HG03097 (cell line): ENCODE data around the gene STARD7.

Experiments
- ATAC-seq: cut with Tn5 transposase; IDR thresholded peaks from one replicate; pipeline ENCODE4 v1.9.1; 2021; ENCODE audit not compliant: unreplicated experiment, low FRiP score

Gene STARD7

DNA sequence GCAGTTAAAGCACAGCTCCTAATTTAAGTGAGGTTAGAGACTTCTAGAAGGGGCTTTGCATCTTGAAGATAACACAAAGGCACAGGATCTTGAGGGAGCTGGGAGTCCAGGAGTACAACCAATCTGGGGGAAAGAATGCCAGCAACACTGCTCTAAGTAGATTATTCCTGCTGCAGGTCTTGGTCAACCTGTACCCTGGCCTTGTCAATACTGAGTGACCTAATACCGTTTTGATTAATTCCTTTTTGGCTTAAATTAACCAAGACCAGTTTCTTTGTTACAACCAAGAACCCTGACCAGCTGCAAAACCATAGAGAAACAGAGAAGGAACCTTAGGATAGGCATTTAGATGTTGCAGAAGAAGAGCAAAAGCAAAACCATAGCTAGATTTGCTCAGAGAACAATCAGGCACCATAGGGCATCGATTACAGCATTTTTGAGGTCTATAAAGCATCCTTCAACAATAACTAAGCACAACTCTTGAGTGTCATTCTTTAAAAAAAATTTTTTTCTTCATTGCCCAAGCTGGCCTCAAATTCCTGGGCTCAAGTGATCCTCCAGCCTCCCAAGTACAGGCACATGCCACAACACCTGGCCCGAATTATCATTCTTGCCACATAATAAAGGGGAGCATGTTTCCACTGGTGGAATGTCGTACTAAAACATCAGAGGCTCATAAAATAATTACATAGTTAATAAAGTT is 6.3 kb downstream of the STARD7 start:
- ATAC-seq, result no peak

DNA sequence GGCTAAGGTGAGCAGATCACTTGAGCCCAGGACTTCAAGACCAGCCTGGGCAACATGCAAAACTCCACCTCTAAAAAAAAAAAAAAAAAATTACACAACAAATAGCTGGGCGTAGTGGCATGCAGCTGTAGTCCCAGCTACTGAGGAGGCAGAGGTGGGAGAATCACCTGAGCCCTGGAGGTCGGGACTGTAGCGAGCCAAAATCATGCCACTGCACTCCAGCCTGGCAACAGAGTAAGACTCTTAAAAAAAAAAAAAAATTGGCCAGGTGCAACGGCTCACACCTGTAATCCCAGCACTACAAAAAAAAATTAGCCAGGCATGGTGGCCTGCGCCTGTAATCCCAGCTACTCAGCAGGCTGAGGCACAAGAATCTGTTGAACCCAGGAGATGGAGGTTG is 7.3 kb downstream of the STARD7 start:
- ATAC-seq, result no peak

DNA sequence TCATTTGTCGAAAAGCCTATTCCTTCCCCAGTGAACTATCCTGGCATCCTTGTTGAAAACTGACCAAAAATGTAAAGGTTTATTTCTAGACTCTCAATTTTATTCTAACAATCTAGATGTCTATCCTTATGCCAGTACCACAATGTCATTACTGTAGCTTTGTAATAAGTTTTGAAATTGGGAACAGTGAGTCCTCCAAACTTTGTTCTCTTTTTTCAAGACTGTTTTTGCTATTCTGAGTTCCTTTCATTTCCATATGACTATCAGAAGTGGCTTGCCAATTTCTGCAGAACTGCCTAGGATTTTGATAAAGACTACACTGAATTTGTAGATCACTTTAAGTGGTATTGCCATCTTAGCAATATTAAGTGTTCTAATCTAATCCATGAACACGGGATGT is 9.7 kb downstream of the STARD7 start:
- ATAC-seq, result no peak

DNA sequence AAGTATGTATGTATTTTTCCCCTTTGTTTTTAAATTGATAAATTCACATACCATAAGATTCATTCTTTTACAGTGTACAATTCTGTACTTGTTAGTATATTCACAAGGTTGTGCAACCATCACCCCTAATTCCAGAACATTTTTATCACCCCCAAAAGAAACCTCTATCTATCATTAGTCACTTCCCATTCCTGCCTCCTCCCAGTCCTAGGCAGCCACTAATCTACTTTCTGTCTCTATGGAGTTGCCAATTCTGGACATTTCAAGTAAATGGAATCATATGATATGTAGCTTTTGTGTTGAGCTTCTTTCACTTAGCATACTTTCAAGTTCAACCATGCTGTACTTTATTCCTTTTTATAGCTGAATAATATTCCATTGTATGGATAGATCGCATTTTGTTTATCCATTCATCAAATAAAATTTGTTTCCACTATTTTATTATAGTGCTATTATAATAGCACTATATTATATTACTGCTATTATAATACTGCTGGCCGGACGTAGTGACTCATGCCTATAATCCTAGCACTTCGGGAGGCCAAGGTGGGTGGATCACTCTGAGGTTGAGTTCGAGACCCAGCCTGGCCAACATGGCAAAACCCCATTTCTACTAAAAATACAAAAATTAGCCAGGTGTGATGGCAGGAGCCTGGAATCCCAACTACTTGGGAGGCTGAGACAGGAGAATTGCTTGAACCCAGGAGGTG is 10.9 kb downstream of the STARD7 start:
- ATAC-seq, result no peak

DNA sequence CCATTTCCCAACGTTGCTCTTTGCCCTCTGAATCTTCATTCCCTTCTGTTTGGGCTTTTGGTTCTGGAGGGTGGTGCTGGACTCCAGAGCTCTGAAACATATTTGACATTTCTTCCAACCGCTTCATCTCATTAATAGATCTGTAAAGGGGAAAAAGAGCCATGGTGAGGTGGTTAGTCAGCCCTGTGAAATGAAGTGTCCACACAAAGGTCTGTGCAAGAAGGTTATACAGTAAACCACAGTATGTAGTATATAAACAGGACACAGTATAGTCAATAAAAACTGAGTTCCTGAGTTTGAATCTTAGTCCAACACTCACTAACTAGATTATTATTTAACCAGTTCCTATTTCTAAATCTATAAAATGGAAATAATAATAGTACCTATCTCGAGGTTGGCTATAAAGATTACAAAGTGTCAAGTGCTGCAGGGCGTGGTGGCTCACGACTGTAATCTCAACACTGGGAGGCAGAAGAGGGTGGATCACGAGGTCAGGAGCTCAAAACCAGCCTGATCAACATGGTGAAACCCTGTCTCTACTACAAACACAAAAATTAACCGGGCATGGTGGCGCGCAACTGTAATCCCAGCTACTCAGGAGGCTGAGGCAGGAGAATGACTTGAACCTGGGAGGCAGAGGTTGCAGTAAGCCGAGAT is 13.1 kb downstream of the STARD7 start:
- no peak for ATAC-seq

DNA sequence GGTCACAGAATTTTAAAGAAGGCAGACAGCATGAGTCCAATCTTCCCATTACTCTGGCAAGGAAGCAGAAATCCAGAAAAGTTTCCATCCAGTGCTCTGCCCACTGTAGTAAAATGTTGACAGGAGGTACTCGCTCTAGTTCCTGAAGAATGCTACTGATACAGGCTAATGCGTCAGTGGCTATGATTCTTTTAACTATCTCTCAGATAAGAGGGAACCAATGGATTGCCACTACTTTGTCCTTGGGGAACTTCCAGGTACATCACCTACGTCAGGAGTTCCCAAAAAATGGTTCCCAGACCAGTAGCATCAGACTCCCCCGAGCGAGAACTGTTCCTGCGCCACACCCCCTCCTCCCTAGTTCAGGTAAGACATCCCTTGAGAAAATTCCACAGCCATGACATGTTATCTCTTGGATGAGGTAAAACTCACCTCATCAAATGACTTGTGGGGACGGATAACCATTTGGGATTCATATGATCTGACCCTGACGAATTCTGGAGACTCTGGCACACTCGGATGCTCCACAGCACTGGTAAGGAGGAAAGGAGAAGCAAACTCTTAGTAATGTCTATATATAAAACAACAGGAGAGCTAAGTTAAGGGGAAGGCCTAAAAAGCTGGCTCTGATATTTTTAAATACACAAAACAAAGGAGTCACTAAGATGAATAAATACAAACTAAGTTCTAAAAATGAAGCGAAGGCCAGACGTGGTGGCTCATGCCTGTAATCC is 16.5 kb downstream of the STARD7 start:
- no peak for ATAC-seq

DNA sequence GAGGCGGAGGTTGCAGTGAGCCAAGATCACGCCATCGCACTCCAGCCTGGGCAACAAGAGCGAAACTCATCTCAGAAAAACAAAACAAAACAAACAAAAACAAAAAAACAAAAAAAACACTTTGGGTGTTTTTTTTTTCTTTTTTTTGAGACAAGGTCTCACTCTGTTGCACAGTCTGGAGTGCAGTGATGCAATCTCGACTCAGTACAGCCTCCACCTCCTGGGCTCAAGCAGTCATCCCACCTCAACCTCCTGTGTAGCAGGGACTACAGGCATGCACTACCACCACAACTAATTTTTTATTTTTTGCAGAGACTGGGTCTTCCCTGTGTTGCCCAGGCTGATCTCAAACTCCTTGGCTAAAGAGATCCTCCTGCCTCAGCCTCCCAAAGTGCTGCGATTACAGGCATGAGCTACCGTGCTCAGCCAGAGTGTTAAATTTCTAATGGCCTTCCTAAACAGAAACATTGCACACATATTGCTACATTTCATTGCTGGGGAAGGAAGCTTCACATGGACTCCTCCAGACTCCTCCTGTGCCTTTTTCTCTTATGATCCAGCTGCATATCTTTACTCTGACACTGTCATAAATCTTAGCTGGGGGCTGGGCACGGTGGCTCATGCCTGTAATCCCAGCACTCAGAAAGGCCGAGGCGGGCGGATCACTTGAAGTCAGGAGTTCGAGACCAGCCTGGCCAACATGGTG is 19.7 kb downstream of the STARD7 start:
- ATAC-seq, result no peak

DNA sequence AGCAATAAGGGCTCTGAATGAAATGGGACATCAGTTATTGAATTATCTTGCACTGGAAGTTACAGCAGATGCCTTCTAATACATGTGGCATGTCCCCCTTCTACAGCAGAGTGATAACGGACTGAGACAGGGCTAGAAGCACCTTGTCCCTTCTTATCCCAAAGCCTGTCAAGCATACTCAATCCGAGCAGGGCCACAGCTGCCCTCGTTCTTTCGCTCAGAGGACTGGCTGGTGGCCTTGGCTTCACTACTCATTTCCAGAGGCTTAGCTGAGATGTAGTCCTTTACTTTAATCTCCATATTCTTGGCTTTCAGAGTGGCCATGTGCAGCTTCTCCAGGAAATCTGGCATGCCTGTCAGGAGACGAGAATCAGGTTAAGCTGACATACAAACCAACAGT is 22.1 kb downstream of the STARD7 start:
- ATAC-seq, result no peak

DNA sequence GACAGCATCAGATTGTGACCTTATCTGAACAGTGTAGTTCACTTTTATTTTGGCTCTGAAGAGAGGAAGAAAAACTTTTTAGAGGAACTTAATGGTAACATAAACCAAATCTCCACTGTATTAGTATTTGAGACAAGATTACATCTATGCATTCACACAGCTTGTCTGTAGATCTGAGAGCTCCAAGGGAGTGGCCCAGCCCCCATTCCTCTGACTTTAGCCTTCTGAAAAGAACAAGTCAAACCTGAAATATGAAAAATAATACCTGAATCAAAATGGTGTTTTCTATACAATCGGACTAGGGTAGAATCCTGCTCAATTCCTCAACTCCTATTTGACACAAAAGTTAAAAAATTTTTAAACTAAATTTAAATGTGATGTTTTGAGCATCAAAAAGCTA is 23.1 kb downstream of the STARD7 start:
- no peak for ATAC-seq

DNA sequence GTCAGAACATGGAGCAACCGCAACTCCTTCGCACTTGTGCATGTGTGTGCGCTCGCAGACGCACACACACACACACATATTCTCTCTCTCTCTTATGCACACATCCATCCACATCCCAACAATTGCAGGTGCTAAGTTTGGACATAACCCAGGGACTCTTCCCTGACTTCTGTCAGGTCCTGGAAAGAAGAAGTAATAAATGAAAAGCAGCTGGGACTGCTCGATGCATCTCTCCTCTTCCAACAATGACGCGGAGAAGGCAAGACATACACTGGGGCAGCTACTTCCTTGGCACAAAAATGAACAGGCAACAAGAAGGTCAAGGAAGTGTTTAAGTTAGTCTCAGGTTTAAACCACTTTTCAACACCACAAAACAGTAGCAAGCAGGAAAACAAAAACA is 23.6 kb downstream of the STARD7 start:
- no peak for ATAC-seq

DNA sequence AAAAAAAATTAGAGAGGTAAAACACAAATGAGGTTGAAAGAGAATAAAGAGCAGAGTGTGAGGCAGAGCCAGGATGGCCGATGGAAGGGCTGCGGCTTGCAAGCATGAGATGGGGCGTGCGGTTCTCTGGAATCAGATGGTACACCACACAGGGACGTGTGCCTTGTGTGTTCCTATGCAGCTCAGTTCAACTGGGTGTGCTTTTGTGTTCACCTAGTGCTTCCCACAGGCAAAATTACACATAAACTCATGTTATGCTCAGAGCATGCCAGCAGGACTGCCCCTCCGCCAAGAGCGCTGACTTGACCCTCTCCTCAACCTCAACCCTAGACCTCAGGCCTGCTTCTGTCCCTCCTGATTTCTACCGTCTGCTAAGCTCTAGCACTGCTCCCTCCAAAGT is 24.4 kb downstream of the STARD7 start:
- ATAC-seq, result no peak

DNA sequence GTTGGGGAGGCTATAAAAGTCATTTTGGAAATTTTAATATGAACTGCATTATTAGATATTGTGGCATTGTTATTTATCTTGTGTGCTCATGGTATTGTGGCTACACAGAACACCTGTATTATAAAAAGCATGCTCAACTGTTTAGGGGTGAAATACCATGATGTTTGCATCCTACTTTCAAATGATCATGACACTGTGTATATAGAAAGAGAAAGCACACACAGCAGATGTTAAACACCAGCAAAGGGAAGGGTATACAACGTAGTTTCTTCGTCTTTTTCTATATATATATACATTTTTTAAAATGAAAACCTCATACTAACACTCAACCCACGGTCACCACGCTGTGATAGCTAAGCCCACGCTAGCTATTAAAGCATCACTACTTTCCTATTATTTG is 27.1 kb downstream of the STARD7 start:
- ATAC-seq, result no peak

DNA sequence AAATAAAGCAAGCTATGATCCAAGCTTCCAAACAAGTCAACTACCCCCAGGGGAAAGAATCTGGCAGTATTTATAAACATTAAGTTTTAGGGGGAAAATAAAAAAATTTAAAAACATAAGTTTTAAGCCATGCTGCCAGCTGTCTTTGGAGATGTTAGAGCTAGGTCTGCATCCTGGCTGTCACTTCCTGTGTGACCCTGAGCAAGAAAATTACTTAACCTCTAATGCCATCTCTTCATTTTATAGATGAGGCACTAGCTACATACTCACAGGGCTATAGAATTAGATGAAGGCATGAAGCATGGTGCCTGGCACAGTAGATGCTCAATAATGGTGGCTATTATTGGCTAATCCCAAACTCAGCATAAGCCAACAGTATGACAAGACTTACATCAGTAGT is 28.1 kb downstream of the STARD7 start:
- ATAC-seq, result no peak

DNA sequence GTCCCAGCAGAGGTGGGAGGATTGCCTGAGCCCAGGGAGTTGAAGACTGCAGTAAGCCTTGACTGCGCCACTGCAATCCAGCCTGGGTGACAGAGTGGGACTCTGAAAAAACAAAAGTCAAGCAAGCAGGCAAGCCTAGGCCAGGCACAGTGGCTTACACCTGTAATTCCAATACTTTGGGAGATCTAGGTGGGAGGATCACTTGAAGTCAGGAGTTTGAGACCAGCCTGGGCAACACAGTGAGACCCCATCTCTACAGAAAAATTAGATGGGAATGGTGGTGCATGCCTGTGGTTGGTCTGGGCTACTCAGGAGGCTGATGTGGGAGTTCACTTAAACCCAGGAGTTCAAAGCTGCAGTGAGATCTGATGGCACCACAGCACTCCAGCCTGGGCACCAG is 28.6 kb downstream of the STARD7 start:
- ATAC-seq, result no peak

DNA sequence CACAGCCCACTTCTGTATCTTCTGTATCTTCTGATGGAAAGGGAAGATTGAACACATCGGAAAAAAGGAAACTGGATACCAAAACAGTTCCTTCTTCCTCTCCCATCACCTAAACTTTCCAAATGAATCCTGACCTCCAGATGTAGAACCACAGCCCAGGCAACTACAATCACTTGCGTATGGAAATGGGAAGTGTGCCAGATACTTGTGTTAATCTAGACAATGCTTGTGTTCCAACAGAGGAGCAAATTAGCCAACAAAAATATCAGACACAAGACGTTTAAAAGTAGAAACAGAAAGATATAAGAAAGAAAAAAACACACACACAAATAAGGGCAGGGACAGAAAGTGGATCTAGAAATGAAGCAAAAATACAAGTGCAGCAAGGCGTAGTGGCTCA is 32.0 kb downstream of the STARD7 start:
- no peak for ATAC-seq

DNA sequence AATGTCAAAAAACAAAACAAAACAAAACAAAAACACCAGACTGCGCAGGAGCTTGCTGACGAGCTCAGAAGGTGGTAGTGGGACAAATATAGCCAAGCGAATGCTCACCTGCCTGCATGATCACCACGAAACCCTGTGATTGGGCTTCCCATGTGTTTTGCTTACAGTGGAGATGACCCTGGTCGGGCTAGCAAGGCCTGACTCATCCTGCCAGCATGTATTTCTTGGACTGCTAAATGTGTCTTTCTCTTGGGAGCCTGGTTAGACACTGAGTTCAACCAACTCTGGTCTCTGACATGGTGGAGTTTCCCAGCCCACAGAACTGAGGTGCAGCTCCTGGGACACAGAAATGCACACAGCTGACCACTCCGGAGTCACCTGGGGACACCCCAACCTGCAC is 32.7 kb downstream of the STARD7 start:
- ATAC-seq, result no peak

DNA sequence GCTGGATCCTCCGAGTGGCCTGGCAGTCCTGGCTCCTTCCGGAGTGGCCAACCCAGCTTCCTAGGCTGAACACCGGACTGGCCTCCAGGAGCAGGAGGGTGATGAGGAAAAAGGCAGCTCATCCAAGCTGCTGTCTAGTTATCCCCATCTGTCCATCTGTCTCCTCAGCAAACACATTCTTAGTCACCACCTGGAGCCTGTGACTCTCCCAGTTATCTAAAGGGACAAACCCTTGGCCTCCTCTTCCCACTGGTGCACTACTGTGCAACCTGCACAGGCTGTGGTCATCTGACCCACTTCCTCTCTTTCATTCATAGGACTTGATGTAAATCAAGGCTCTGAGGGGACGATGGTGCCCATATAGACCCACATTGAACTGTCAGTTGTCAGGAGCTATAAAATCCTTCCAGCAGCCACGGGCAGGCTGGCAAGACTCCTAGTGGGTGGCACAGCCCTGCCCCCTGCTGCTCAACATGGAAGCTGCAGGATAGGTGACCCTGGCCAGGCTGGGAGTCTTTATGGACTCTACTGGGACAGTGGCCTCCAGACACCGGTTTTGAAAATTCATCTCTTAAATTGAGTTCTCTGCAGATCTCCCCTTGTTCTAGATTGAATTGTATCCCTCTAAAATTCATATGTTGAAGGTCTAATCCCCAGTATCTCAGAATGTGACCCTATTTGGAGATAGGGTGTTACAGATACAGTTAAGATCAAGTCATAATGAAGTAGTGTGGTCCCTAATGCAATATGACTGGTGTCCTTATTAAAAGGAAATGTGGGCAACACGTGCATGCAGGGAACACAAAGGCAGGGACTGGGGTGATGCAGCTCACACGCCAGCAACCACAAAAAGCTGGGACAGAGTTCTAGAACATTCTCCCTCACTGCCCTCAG is 34.1 kb downstream of the STARD7 start:
- peak; percentile 57 for ATAC-seq

DNA sequence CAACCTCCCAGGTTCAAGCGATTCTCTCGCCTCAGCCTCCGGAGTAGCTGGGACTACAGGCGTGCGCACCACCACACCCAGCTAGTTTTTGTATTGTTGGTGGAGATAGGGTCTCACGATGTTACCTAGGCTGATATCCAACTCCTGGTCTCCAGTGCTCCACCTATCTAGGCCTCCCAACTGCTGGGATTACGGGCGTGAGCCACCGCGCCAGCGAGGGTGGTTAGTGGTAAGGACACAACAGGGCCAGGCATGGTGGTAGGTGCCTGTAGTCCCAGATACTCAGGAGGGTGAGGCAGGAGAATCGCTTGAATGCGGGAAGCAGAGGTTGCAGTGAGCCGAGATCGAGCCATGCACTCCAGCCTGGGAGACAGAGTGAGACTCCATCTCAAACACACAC is 36.8 kb downstream of the STARD7 start:
- ATAC-seq, result no peak

DNA sequence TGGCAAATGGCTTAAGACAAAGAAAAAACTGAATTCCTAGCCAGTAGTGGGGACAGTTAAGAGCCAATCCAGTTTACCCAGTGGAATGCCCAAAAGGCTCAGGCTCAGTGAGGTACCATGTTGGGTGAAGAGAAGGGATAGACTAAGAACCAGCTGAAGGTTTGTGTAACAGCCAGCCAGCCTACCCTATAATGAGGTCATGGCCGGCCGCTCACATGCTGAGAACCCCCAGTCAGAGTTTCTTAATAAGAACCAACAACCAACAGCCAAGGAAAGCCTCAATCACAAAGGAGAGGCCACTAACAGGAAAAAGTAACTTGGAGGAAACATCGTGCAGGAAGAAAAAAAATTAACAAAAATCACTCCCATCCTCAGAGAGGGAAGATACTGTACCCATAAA is 38.0 kb downstream of the STARD7 start:
- ATAC-seq, result no peak
